ENCODE results near the gene FBXO24. TPM values are rescaled to one million over a fixed set of nuclear protein-coding genes. Genes with fewer than 3 reads are reported as not detected.

FBXO24 gene
- total and polyA plus RNA-seq, 9 of the 15 experiments (the other 6 are each of a cell fraction or from before 2014, with no cell fraction given): 0.17 to 0.95 (median 0.50) TPM

DNA sequence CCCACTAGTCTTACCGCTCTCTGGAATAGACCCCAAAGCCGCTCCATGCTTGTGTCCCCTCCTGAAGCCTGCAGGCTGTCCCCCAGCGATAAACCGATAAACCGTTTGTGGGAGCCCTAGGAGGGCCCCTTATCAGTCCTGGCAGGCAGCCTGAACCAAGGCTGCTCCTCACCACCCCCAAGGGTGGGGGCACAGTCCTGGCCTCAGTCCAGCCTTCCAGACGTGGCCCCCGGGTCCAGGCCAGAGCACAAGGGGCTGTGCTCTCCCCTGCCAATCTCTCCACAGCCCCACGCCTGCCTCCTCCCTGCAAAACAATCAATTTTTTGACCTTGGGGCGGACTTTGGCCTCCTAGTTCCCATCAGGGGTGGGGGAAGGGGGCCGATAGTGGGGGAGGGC, 55.3 kb downstream of the FBXO24 start, which contains the start of gene TFR2 (continued):
- TF ChIP-seq HMGXB4 (CRISPR knock-in tag; IDR thresholded peaks at IDR 0.05) (no peak), ZNF707 (CRISPR knock-in tag; conservative IDR thresholded peaks at IDR 0.05) (no peak), SETDB1 (IDR thresholded peaks at IDR 0.05; ENCODE audit: low read length) (no peak), ZNF280B (CRISPR knock-in tag; IDR thresholded peaks at IDR 0.05) (no peak), LCOR (CRISPR knock-in tag; IDR thresholded peaks at IDR 0.05) (peak; percentile 8; the same call in 1 of the 2 replicates), ZNF75A (CRISPR knock-in tag; IDR thresholded peaks at IDR 0.05) (no peak), ZNF184 (CRISPR knock-in tag; IDR thresholded peaks at IDR 0.05) (no peak), ZNF354B (CRISPR knock-in tag; IDR thresholded peaks at IDR 0.05) (no peak), RCOR1 (IDR thresholded peaks at IDR 0.05; ENCODE audit: borderline replicate concordance in 1 of 2, low read depth in 2 of 2, low read length in 2 of 2) (peak; percentile 80 to 95; a peak in 3 of 4 replicates), CAMTA2 (CRISPR knock-in tag; conservative IDR thresholded peaks at IDR 0.05) (no peak), ZKSCAN1 (IDR thresholded peaks at IDR 0.05; ENCODE audit: low read depth, low read length) (peak; percentile 62), LEF1 (IDR thresholded peaks at IDR 0.05) (peak; percentile 93; the same call in 1 of the 2 replicates), RBM39 (optimal IDR thresholded peaks at IDR 0.05; ENCODE audit: low read depth, low read length) (no peak), HDAC2 (IDR thresholded peaks at IDR 0.05) (peak; percentile 72), CREM (IDR thresholded peaks at IDR 0.05; ENCODE audit: low read depth) (peak; percentile 61)
- TF ChIP-seq, protein P1, sequence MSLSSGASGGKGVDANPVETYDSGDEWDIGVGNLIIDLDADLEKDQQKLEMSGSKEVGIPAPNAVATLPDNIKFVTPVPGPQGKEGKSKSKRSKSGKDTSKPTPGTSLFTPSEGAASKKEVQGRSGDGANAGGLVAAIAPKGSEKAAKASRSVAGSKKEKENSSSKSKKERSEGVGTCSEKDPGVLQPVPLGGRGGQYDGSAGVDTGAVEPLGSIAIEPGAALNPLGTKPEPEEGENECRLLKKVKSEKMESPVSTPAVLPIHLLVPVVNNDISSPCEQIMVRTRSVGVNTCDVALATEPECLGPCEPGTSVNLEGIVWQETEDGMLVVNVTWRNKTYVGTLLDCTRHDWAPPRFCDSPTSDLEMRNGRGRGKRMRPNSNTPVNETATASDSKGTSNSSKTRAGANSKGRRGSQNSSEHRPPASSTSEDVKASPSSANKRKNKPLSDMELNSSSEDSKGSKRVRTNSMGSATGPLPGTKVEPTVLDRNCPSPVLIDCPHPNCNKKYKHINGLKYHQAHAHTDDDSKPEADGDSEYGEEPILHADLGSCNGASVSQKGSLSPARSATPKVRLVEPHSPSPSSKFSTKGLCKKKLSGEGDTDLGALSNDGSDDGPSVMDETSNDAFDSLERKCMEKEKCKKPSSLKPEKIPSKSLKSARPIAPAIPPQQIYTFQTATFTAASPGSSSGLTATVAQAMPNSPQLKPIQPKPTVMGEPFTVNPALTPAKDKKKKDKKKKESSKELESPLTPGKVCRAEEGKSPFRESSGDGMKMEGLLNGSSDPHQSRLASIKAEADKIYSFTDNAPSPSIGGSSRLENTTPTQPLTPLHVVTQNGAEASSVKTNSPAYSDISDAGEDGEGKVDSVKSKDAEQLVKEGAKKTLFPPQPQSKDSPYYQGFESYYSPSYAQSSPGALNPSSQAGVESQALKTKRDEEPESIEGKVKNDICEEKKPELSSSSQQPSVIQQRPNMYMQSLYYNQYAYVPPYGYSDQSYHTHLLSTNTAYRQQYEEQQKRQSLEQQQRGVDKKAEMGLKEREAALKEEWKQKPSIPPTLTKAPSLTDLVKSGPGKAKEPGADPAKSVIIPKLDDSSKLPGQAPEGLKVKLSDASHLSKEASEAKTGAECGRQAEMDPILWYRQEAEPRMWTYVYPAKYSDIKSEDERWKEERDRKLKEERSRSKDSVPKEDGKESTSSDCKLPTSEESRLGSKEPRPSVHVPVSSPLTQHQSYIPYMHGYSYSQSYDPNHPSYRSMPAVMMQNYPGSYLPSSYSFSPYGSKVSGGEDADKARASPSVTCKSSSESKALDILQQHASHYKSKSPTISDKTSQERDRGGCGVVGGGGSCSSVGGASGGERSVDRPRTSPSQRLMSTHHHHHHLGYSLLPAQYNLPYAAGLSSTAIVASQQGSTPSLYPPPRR (CRISPR knock-in tag; IDR thresholded peaks at IDR 0.05; ENCODE audit: borderline replicate concordance): no peak
- TF ChIP-seq, protein P2, sequence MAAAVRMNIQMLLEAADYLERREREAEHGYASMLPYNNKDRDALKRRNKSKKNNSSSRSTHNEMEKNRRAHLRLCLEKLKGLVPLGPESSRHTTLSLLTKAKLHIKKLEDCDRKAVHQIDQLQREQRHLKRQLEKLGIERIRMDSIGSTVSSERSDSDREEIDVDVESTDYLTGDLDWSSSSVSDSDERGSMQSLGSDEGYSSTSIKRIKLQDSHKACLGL (CRISPR knock-in tag; IDR thresholded peaks at IDR 0.05; ENCODE audit: borderline replicate concordance, poor library complexity, severe bottlenecking): no peak
- TF ChIP-seq, protein P3, sequence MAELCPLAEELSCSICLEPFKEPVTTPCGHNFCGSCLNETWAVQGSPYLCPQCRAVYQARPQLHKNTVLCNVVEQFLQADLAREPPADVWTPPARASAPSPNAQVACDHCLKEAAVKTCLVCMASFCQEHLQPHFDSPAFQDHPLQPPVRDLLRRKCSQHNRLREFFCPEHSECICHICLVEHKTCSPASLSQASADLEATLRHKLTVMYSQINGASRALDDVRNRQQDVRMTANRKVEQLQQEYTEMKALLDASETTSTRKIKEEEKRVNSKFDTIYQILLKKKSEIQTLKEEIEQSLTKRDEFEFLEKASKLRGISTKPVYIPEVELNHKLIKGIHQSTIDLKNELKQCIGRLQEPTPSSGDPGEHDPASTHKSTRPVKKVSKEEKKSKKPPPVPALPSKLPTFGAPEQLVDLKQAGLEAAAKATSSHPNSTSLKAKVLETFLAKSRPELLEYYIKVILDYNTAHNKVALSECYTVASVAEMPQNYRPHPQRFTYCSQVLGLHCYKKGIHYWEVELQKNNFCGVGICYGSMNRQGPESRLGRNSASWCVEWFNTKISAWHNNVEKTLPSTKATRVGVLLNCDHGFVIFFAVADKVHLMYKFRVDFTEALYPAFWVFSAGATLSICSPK (IDR thresholded peaks at IDR 0.05; ENCODE audit: borderline replicate concordance): no peak
